Measurements from ENCODE around the gene POLL.
"Not testable (repeated sequence)": the region's sequence is repeated elsewhere in the genome, so short reads cannot be mapped to it uniquely, and the experiment has no call there.

POLL gene

DNA sequence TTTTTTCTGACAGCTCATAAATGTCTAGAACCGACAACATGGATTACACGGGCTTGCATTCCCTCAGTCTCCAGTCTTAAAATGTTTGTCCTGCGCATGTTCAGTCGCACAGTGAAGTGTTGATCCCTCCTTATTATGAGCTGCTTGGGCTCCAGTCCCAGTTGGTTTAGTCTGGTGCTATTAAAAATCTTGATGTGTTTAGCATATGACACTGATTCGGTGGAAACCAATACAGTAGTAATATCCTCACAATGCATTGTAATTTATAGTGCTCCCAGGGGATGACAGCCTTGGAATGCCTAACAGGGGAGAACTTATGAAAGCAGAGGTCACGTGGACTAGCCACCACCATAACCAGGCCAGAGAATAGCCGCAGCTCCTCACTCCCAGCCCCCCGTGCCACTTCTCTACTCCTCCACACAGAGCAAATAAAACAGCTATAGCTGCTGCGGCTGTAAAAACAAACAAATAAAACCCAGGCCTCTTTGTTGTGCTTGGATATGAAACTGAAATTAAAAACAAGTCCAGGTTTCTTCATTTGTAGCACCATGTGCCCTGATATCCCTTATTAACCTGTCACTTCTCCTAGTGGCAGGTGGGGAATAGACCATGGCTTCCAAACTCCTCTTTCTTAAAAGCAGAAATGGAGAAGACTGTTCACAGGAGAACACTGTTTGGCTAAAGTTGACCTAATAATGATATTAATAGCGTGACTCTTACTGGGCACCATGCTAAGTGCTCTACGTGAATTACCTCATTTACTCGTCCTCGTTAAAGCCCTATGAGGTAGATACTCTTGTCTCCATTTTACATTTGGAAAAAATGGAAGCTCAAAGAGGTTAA is 7.8 kb upstream of the POLL start:
- Histone ChIP-seq H3K9me2 (replicated peaks; ENCODE audit: low read depth, low read length) (no peaks in the 10 kb centered on the region), H3K9ac (ENCODE audit: low read depth, low read length, poor library complexity, severe bottlenecking) (no peak overlapping the region), H3K4me2 (ENCODE audit: low read depth, low read length, poor library complexity, severe bottlenecking) (no peak overlapping the region), H4K20me1 (ENCODE audit: insufficient read depth, low read length, poor library complexity, severe bottlenecking) (no peaks in the 10 kb centered on the region), H3K79me2 (ENCODE audit: insufficient read depth, low read length) (no peaks in the 10 kb centered on the region), H3K9me3 (ENCODE audit: insufficient read depth, low read depth, low read length) (no peaks in the 10 kb centered on the region), H3K4me3 (ENCODE audit: low read length, poor library complexity, severe bottlenecking) (no peak overlapping the region), H3K4me1 (ENCODE audit: insufficient read depth, low read length, poor library complexity, severe bottlenecking) (no peaks in the 10 kb centered on the region), H3F3A (ENCODE audit: low read depth) (no peaks in the 10 kb centered on the region), H3K36me3 (ENCODE audit: insufficient read depth, low read length) (no peaks in the 10 kb centered on the region), H2AFZ (ENCODE audit: low read length) (no peak overlapping the region), H3K27me3 (ENCODE audit: insufficient read depth, low read length, poor library complexity, severe bottlenecking) (no peaks in the 10 kb centered on the region)
- TF ChIP-seq EZH2phosphoT487 (IDR thresholded peaks at IDR 0.05; ENCODE audit: borderline replicate concordance) = no peak
- TF ChIP-seq, protein P1, sequence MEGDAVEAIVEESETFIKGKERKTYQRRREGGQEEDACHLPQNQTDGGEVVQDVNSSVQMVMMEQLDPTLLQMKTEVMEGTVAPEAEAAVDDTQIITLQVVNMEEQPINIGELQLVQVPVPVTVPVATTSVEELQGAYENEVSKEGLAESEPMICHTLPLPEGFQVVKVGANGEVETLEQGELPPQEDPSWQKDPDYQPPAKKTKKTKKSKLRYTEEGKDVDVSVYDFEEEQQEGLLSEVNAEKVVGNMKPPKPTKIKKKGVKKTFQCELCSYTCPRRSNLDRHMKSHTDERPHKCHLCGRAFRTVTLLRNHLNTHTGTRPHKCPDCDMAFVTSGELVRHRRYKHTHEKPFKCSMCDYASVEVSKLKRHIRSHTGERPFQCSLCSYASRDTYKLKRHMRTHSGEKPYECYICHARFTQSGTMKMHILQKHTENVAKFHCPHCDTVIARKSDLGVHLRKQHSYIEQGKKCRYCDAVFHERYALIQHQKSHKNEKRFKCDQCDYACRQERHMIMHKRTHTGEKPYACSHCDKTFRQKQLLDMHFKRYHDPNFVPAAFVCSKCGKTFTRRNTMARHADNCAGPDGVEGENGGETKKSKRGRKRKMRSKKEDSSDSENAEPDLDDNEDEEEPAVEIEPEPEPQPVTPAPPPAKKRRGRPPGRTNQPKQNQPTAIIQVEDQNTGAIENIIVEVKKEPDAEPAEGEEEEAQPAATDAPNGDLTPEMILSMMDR (conservative IDR thresholded peaks at IDR 0.05; ENCODE audit: low read length) = no peak

DNA sequence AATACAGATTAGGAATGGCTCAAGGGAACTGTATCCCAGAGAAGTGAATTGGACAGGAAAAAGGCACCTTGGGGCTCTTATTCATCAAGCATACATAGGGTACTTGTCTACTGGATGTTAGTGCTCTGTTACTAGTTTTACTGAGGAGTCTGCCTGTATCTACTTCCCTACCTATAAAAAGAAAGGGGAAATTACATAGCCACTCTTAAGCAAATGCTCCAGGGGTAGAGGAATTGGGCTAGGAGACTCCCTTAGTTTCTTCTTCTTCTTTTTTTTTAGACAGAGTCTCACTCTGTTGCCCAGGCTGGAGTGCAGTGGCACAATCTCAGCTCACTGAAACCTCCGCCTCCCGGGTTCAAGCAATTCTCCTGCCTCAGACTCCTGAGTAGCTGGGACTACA is 5.3 kb upstream of the POLL start:
- H3F3A ChIP-seq (ENCODE audit: low read depth); H3K27me3 ChIP-seq (ENCODE audit: insufficient read depth, low read length, poor library complexity, severe bottlenecking): not testable (repeated sequence)

GRCh38 chr10:101588879-101589278 is 822 bp upstream of the POLL start:
- no peaks in the 10 kb centered on the region for H3K9me3 ChIP-seq (ENCODE audit: insufficient read depth, low read depth, low read length)
- no peaks in the 10 kb centered on the region for H3K36me3 ChIP-seq (ENCODE audit: insufficient read depth, low read length)
- H3K79me2 ChIP-seq (ENCODE audit: insufficient read depth, low read length) = peaks cover 13% of the 10 kb centered on the region
- peak overlapping the region; percentile 99 for H3K4me2 ChIP-seq (ENCODE audit: low read depth, low read length, poor library complexity, severe bottlenecking)
- TF ChIP-seq, protein P1 (conservative IDR thresholded peaks at IDR 0.05; ENCODE audit: low read length) = no peak
- TF ChIP-seq EZH2phosphoT487 (IDR thresholded peaks at IDR 0.05; ENCODE audit: borderline replicate concordance) = no peak
- peaks cover 18% of the 10 kb centered on the region for H3K4me1 ChIP-seq (ENCODE audit: insufficient read depth, low read length, poor library complexity, severe bottlenecking)
- H3K9ac ChIP-seq (ENCODE audit: low read depth, low read length, poor library complexity, severe bottlenecking) = no peak overlapping the region
- H3F3A ChIP-seq (ENCODE audit: low read depth) = no peaks in the 10 kb centered on the region
- H4K20me1 ChIP-seq (ENCODE audit: insufficient read depth, low read length, poor library complexity, severe bottlenecking) = no peaks in the 10 kb centered on the region
- H3K27me3 ChIP-seq (ENCODE audit: insufficient read depth, low read length, poor library complexity, severe bottlenecking) = no peaks in the 10 kb centered on the region
- peak overlapping the region; percentile 90 for H2AFZ ChIP-seq (ENCODE audit: low read length)
- H3K9me2 ChIP-seq (replicated peaks; ENCODE audit: low read depth, low read length) = no peaks in the 10 kb centered on the region
- H3K4me3 ChIP-seq (ENCODE audit: low read length, poor library complexity, severe bottlenecking) = peak overlapping the region; percentile 99

More for the DNA sequence above, 5.3 kb upstream of the POLL start:
- H3K79me2 ChIP-seq (ENCODE audit: insufficient read depth, low read length); H3K4me3 ChIP-seq (ENCODE audit: low read length, poor library complexity, severe bottlenecking); H3K9ac ChIP-seq (ENCODE audit: low read depth, low read length, poor library complexity, severe bottlenecking); H3K36me3 ChIP-seq (ENCODE audit: insufficient read depth, low read length); H3K4me1 ChIP-seq (ENCODE audit: insufficient read depth, low read length, poor library complexity, severe bottlenecking); H3K4me2 ChIP-seq (ENCODE audit: low read depth, low read length, poor library complexity, severe bottlenecking); H3K9me3 ChIP-seq (ENCODE audit: insufficient read depth, low read depth, low read length); H2AFZ ChIP-seq (ENCODE audit: low read length); H3K9me2 ChIP-seq (replicated peaks; ENCODE audit: low read depth, low read length); H4K20me1 ChIP-seq (ENCODE audit: insufficient read depth, low read length, poor library complexity, severe bottlenecking): not testable (repeated sequence)

- Histone ChIP-seq H2AFZ (ENCODE audit: low read length) (no peak overlapping the region), H3K4me1 (ENCODE audit: insufficient read depth, low read length, poor library complexity, severe bottlenecking) (peaks cover 18% of the 10 kb centered on the region), H3K4me2 (ENCODE audit: low read depth, low read length, poor library complexity, severe bottlenecking) (peak overlapping the region; percentile 99), H3K36me3 (ENCODE audit: insufficient read depth, low read length) (no peaks in the 10 kb centered on the region), H3K4me3 (ENCODE audit: low read length, poor library complexity, severe bottlenecking) (no peak overlapping the region), H3K79me2 (ENCODE audit: insufficient read depth, low read length) (peaks cover 13% of the 10 kb centered on the region), H3K9ac (ENCODE audit: low read depth, low read length, poor library complexity, severe bottlenecking) (no peak overlapping the region), H3K9me3 (ENCODE audit: insufficient read depth, low read depth, low read length) (no peaks in the 10 kb centered on the region), H3K27me3 (ENCODE audit: insufficient read depth, low read length, poor library complexity, severe bottlenecking) (no peaks in the 10 kb centered on the region), H3K9me2 (replicated peaks; ENCODE audit: low read depth, low read length) (no peaks in the 10 kb centered on the region), H3F3A (ENCODE audit: low read depth) (no peaks in the 10 kb centered on the region), H4K20me1 (ENCODE audit: insufficient read depth, low read length, poor library complexity, severe bottlenecking) (no peaks in the 10 kb centered on the region)
- TF ChIP-seq EZH2phosphoT487 (IDR thresholded peaks at IDR 0.05; ENCODE audit: borderline replicate concordance) = no peak
- TF ChIP-seq, protein P1 (conservative IDR thresholded peaks at IDR 0.05; ENCODE audit: low read length) = no peak
These were observed 2.2 kb downstream of the POLL start for GRCh38 chr10:101585841-101586240.
